ENCODE data around the gene CEBPB. TPM values are rescaled to one million over a fixed set of nuclear protein-coding genes. Genes with fewer than 3 reads are reported as not detected.

CEBPB gene
- total RNA-seq, 1 donor from 2014 or later, result 11.3 TPM

- peaks cover 10% of the 10 kb centered on the region for H3K9me3 Mint-ChIP-seq (ENCODE audit: unreplicated experiment)
- no peak overlapping the region for H3K27ac Mint-ChIP-seq (ENCODE audit: unreplicated experiment)
- H3K4me3 Mint-ChIP-seq (ENCODE audit: unreplicated experiment), result no peak overlapping the region
- DNase-seq, result no peak
- H3K27me3 Mint-ChIP-seq (ENCODE audit: unreplicated experiment), result peaks cover 8% of the 10 kb centered on the region
- H3K36me3 Mint-ChIP-seq (ENCODE audit: unreplicated experiment), result peaks cover 4% of the 10 kb centered on the region
- TF ChIP-seq CTCF (IDR thresholded peaks at IDR 0.05; ENCODE audit: partially characterized antibody, unreplicated experiment), result no peak
- H3K4me1 Mint-ChIP-seq (ENCODE audit: low read depth, unreplicated experiment), result no peaks in the 10 kb centered on the region
Measured at GRCh38 chr20:50220894-50221365, 30.3 kb downstream of the CEBPB start.

- Mint-ChIP-seq H3K36me3 (ENCODE audit: unreplicated experiment) (peaks cover 4% of the 10 kb centered on the region), H3K27me3 (ENCODE audit: unreplicated experiment) (peaks cover 8% of the 10 kb centered on the region), H3K4me1 (ENCODE audit: low read depth, unreplicated experiment) (no peaks in the 10 kb centered on the region), H3K27ac (ENCODE audit: unreplicated experiment) (no peak overlapping the region), H3K4me3 (ENCODE audit: unreplicated experiment) (no peak overlapping the region), H3K9me3 (ENCODE audit: unreplicated experiment) (peaks cover 10% of the 10 kb centered on the region)
- DNase-seq, result no peak
- TF ChIP-seq CTCF (IDR thresholded peaks at IDR 0.05; ENCODE audit: partially characterized antibody, unreplicated experiment), result no peak
Measured at GRCh38 chr20:50221501-50222308, 31.1 kb downstream of the CEBPB start.

GRCh38 chr20:50222309-50223038, 31.8 kb downstream of the CEBPB start:
- Mint-ChIP-seq H3K36me3 (ENCODE audit: unreplicated experiment) (peaks cover 4% of the 10 kb centered on the region), H3K27me3 (ENCODE audit: unreplicated experiment) (peaks cover 8% of the 10 kb centered on the region), H3K9me3 (ENCODE audit: unreplicated experiment) (peaks cover 10% of the 10 kb centered on the region), H3K4me3 (ENCODE audit: unreplicated experiment) (no peak overlapping the region), H3K27ac (ENCODE audit: unreplicated experiment) (no peak overlapping the region), H3K4me1 (ENCODE audit: low read depth, unreplicated experiment) (no peaks in the 10 kb centered on the region)
- TF ChIP-seq CTCF (IDR thresholded peaks at IDR 0.05; ENCODE audit: partially characterized antibody, unreplicated experiment), result no peak
- no peak for DNase-seq

GRCh38 chr20:50223039-50224005, 32.7 kb downstream of the CEBPB start:
- no peak for DNase-seq
- Mint-ChIP-seq H3K4me1 (ENCODE audit: low read depth, unreplicated experiment) (no peaks in the 10 kb centered on the region), H3K4me3 (ENCODE audit: unreplicated experiment) (no peak overlapping the region), H3K27ac (ENCODE audit: unreplicated experiment) (no peak overlapping the region), H3K9me3 (ENCODE audit: unreplicated experiment) (peaks cover 10% of the 10 kb centered on the region), H3K36me3 (ENCODE audit: unreplicated experiment) (peaks cover 4% of the 10 kb centered on the region), H3K27me3 (ENCODE audit: unreplicated experiment) (peaks cover 4% of the 10 kb centered on the region)
- no peak for TF ChIP-seq CTCF (IDR thresholded peaks at IDR 0.05; ENCODE audit: partially characterized antibody, unreplicated experiment)
